GM12865 (cell line): ENCODE data around the gene FCGBP.

Experiments
- DNase-seq: peaks from one replicate; pipeline ENCODE4 v3.0.0; 2010; ENCODE audit warnings: low read depth
- H3K4me3 ChIP-seq: 2 replicates; pipeline ENCODE4 v1.5.1; 2011; ENCODE audit warnings: mild to moderate bottlenecking, low read depth, low read length, control low read depth
- TF ChIP-seq, protein P1 (sequence below): IDR thresholded peaks from 2 replicates; pipeline ENCODE4 v1.5.1; 2011; ENCODE audit warnings: low read length, control low read depth, low read depth, inconsistent platforms; ENCODE audit not compliant: insufficient read depth; ENCODE audit errors: missing control alignments

FCGBP gene

GRCh38 chr19:39934584-39935363 lies at the start of gene FCGBP:
Gene FCGBP, minus strand, starts transcription at chr19:39934634.
- no peak for DNase-seq
- TF ChIP-seq, protein P1, sequence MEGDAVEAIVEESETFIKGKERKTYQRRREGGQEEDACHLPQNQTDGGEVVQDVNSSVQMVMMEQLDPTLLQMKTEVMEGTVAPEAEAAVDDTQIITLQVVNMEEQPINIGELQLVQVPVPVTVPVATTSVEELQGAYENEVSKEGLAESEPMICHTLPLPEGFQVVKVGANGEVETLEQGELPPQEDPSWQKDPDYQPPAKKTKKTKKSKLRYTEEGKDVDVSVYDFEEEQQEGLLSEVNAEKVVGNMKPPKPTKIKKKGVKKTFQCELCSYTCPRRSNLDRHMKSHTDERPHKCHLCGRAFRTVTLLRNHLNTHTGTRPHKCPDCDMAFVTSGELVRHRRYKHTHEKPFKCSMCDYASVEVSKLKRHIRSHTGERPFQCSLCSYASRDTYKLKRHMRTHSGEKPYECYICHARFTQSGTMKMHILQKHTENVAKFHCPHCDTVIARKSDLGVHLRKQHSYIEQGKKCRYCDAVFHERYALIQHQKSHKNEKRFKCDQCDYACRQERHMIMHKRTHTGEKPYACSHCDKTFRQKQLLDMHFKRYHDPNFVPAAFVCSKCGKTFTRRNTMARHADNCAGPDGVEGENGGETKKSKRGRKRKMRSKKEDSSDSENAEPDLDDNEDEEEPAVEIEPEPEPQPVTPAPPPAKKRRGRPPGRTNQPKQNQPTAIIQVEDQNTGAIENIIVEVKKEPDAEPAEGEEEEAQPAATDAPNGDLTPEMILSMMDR, result no peak
- H3K4me3 ChIP-seq, result no peak within 1 kb of the TSS

DNA sequence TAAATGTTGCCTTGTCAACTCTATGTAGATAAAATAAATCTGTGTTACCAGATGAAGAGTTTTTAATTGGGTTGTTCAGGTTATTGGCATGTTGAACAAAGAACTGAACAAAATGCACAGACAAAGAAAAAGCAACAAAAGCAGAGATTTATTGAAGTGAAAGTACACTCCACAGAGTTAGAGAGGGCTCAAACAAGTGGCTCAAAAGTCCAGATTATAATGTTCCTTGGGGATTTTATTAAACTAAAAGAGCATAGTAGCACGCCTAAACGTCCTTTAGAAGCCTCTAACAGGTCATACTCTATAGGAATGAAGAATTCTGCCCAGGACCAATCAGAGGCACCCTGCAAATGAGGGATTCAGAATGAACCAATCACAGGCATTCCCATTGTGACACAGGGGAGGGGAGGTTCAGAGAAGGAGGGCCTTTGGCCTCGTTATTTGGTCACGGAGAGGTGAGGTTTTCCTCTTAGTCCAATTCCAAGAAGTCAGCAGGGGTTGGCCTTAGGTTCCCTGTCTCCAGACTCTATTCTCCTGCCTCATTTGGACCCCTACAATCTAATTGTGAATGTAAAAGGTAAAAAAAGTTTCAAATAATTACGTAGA lies 49.4 kb upstream of the FCGBP start:
- no peak for DNase-seq
- TF ChIP-seq, protein P1, result no peak
- H3K4me3 ChIP-seq, result no peak overlapping the region

GRCh38 chr19:39982883-39983282 lies 48.4 kb upstream of the FCGBP start:
- TF ChIP-seq, protein P1, result no peak
- H3K4me3 ChIP-seq, result no peak overlapping the region
- DNase-seq, result no peak

GRCh38 chr19:39974377-39975155 lies 40.1 kb upstream of the FCGBP start:
- TF ChIP-seq, protein P1, result no peak
- no peak for DNase-seq
- no peak overlapping the region for H3K4me3 ChIP-seq

DNA sequence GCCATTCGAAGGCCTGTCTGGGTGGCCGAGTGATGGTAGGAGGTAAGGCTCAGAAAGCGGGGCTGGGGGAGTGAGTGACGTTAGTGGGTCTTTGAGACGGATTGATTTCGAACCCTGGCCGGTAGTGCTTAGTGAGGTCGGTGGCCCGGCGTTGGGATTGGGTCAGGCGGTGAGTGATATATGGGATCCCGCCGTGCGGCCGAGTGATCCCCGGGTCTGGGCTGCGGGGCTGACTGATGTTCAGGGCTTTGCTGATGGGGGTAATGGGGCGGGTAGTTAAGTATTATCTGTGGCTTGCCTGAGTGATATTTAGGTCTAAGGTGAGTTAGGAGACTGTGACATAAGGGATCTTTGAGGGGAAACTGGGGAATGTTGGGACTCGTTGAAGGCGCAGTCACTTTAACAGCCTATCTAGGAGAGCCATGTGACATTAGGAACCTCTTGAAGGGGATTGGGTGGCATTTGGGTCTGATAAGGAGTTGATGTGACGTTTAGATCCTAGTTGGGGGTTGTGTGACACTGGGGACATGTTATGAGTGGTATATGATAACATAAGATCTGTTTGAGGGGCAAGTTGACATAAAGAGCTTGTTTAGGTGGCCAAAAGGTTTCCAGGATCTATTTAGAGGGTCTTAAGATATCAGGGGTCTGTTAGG lies 37.1 kb upstream of the FCGBP start:
- TF ChIP-seq, protein P1, result no peak
- peak overlapping the region; percentile 63 for H3K4me3 ChIP-seq
- DNase-seq, result no peak

- peak within 1 kb of the TSS; percentile 83 for H3K4me3 ChIP-seq
These were observed 36.4 kb upstream of the FCGBP start, which contains the start of gene PSMC4 for GRCh38 chr19:39970675-39971379. Gene PSMC4, plus strand, starts transcription at chr19:39971165. Its CDS starts 38 bp downstream, at chr19:39971203.

More at GRCh38 chr19:39970675-39971379, 36.4 kb upstream of the FCGBP start, which contains the start of gene PSMC4:
- peak; percentile 100 for DNase-seq
- TF ChIP-seq, protein P1, result peak; percentile 88
